Midbrain (tissue), 1 donor: Measurements from ENCODE around the gene ARHGAP28.

ENCODE experiments used
- DNase-seq: peaks from one replicate; lab custom pipeline; 2025; lab: John Stamatoyannopoulos, UW

The ARHGAP28 gene

GRCh38 chr18:6733758-6734157 is 4.2 kb downstream of the ARHGAP28 start:
- DNase-seq, result no peak

GRCh38 chr18:6734726-6735430 is 5.4 kb downstream of the ARHGAP28 start:
- DNase-seq, result no peak

- DNase-seq, result no peak
These were observed 8.3 kb downstream of the ARHGAP28 start for GRCh38 chr18:6737833-6738232.

GRCh38 chr18:6738622-6739021 is 9.1 kb downstream of the ARHGAP28 start:
- no peak for DNase-seq

- no peak for DNase-seq
These were observed 11.7 kb downstream of the ARHGAP28 start for GRCh38 chr18:6741232-6741663.

- no peak for DNase-seq
These were observed 12.3 kb downstream of the ARHGAP28 start for GRCh38 chr18:6741786-6742185.

GRCh38 chr18:6743999-6744398 is 14.5 kb downstream of the ARHGAP28 start:
- no peak for DNase-seq

GRCh38 chr18:6744816-6745455 is 15.4 kb downstream of the ARHGAP28 start:
- DNase-seq, result no peak

- no peak for DNase-seq
These were observed 16.1 kb downstream of the ARHGAP28 start for GRCh38 chr18:6745504-6746031.

- no peak for DNase-seq
These were observed 17.0 kb downstream of the ARHGAP28 start for GRCh38 chr18:6746386-6746960.

- no peak for DNase-seq
These were observed 18.1 kb downstream of the ARHGAP28 start for GRCh38 chr18:6747646-6748045.

GRCh38 chr18:6748241-6748640 is 18.7 kb downstream of the ARHGAP28 start:
- DNase-seq, result no peak

GRCh38 chr18:6750411-6750810 is 20.9 kb downstream of the ARHGAP28 start:
- DNase-seq, result no peak

- no peak for DNase-seq
These were observed 21.7 kb downstream of the ARHGAP28 start for GRCh38 chr18:6751222-6751621.

GRCh38 chr18:6752202-6752860 is 22.8 kb downstream of the ARHGAP28 start:
- no peak for DNase-seq

- DNase-seq, result no peak
These were observed 25.6 kb downstream of the ARHGAP28 start for GRCh38 chr18:6755107-6755506.

GRCh38 chr18:6757931-6758330 is 28.4 kb downstream of the ARHGAP28 start:
- no peak for DNase-seq

- DNase-seq, result no peak
These were observed 30.1 kb downstream of the ARHGAP28 start for GRCh38 chr18:6759579-6759978.

- DNase-seq, result no peak
These were observed 34.0 kb downstream of the ARHGAP28 start for GRCh38 chr18:6763524-6763923.

- DNase-seq, result no peak
These were observed 34.9 kb downstream of the ARHGAP28 start for GRCh38 chr18:6764382-6764781.

- no peak for DNase-seq
These were observed 44.3 kb downstream of the ARHGAP28 start for GRCh38 chr18:6773777-6774176.

GRCh38 chr18:6775237-6775636 is 45.7 kb downstream of the ARHGAP28 start:
- no peak for DNase-seq

GRCh38 chr18:6775702-6776101 is 46.2 kb downstream of the ARHGAP28 start:
- no peak for DNase-seq
